SU-DHL-6 (cell line): ENCODE results near the gene VSTM2L.

ENCODE experiments used
- H2AFZ ChIP-seq: fragments of 200-600 bp; sonication (generic); 2 replicates; pipeline ENCODE4 v1.6.1; 2014; ENCODE audit warnings: low read depth, mild to moderate bottlenecking, moderate library complexity, mixed read lengths, antibody characterized with exemption, low read length; ENCODE audit not compliant: severe bottlenecking
- H3F3A ChIP-seq: fragments of 200-600 bp; shearing (Covaris generic); 2 replicates; pipeline ENCODE4 v1.6.0; 2016; ENCODE audit warnings: antibody characterized with exemption, mild to moderate bottlenecking; ENCODE audit not compliant: insufficient read depth
- H3K27ac ChIP-seq: fragments of 200-600 bp; sonication (generic); 2 replicates; pipeline ENCODE4 v1.5.1; 2016; ENCODE audit warnings: low read depth, mild to moderate bottlenecking, low read length, moderate library complexity, mixed read lengths
- H3K27me3 ChIP-seq: fragments of 200-600 bp; sonication (generic), shearing (Covaris generic); 2 replicates; pipeline ENCODE4 v1.6.0; 2014; ENCODE audit warnings: mild to moderate bottlenecking, low read length
- H3K36me3 ChIP-seq: fragments of 200-600 bp; sonication (generic); 2 replicates; pipeline ENCODE4 v1.6.1; 2014; ENCODE audit warnings: mild to moderate bottlenecking, low read length, mixed read lengths
- H3K4me2 ChIP-seq: fragments of 300-600, 200-600 bp; shearing (Covaris generic), sonication (generic); 2 replicates; pipeline ENCODE4 v1.6.0; 2014; ENCODE audit warnings: low read length, low read depth, mild to moderate bottlenecking; ENCODE audit not compliant: poor library complexity, severe bottlenecking
- H3K4me3 ChIP-seq: fragments of 200-600 bp; sonication (generic); 2 replicates; pipeline ENCODE4 v1.5.1; 2014; ENCODE audit warnings: antibody characterized with exemption, low read length, mild to moderate bottlenecking, mixed read lengths; ENCODE audit not compliant: insufficient read depth, poor library complexity, severe bottlenecking
- H3K79me2 ChIP-seq: fragments of 200-600 bp; sonication (generic); 2 replicates; pipeline ENCODE4 v1.6.1; 2014; ENCODE audit warnings: mild to moderate bottlenecking, low read length, moderate library complexity; ENCODE audit not compliant: insufficient read depth
- H3K9ac ChIP-seq: fragments of 200-600 bp; sonication (generic); 2 replicates; pipeline ENCODE4 v1.7.0; 2014; ENCODE audit warnings: mild to moderate bottlenecking, low read length
- H3K9me2 ChIP-seq: fragments of 200-600 bp; sonication (generic); replicated peaks from 2 replicates; pipeline ENCODE4 v1.6.1; 2014; ENCODE audit warnings: low read length; ENCODE audit not compliant: insufficient read depth
- H3K9me3 ChIP-seq: fragments of 200-600 bp; sonication (generic); 2 replicates; pipeline ENCODE4 v1.6.1; 2014; ENCODE audit warnings: low read length, mixed read lengths; ENCODE audit not compliant: insufficient read depth
- H4K20me1 ChIP-seq: fragments of 200-600 bp; sonication (generic); 2 replicates; pipeline ENCODE4 v1.6.1; 2014; ENCODE audit warnings: low read depth, mild to moderate bottlenecking, antibody characterized with exemption, low read length, moderate library complexity, mixed read lengths
- CTCF ChIP-seq: fragments of 200-600 bp; sonication (generic); IDR thresholded peaks from one replicate; pipeline ENCODE4 v1.5.1; 2017; ENCODE audit warnings: antibody characterized with exemption, mild to moderate bottlenecking, low read length, moderate library complexity; ENCODE audit not compliant: insufficient read depth, poor library complexity, severe bottlenecking
- EZH2phosphoT487 ChIP-seq: fragments of 200-600 bp; sonication (generic), shearing (Covaris generic); conservative IDR thresholded peaks from 2 replicates; pipeline ENCODE4 v1.6.1; 2018; ENCODE audit warnings: mild to moderate bottlenecking, antibody characterized with exemption, low read length, moderate library complexity, mixed read lengths

VSTM2L gene

GRCh38 chr20:37940858-37941257 lies 37.9 kb downstream of the VSTM2L start:
- no peaks in the 10 kb centered on the region for H3K9me3 ChIP-seq
- H3K9me2 ChIP-seq, result no peaks in the 10 kb centered on the region
- H3K4me2 ChIP-seq, result no peak overlapping the region
- H3K27ac ChIP-seq, result no peak overlapping the region
- no peak overlapping the region for H3K4me3 ChIP-seq
- H3K27me3 ChIP-seq, result no peaks in the 10 kb centered on the region
- TF ChIP-seq CTCF, result no peak
- TF ChIP-seq EZH2phosphoT487, result no peak
- H3K79me2 ChIP-seq, result no peaks in the 10 kb centered on the region
- no peaks in the 10 kb centered on the region for H3F3A ChIP-seq
- H4K20me1 ChIP-seq, result no peaks in the 10 kb centered on the region
- H3K9ac ChIP-seq, result no peak overlapping the region
- H2AFZ ChIP-seq, result no peak overlapping the region
- no peaks in the 10 kb centered on the region for H3K36me3 ChIP-seq

GRCh38 chr20:37941332-37941731 lies 38.4 kb downstream of the VSTM2L start:
- Histone ChIP-seq H3K4me2 (no peak overlapping the region), H3K27me3 (no peaks in the 10 kb centered on the region), H3K36me3 (no peaks in the 10 kb centered on the region), H3K9me2 (no peaks in the 10 kb centered on the region), H3K27ac (no peak overlapping the region), H3K9ac (no peak overlapping the region), H3K79me2 (no peaks in the 10 kb centered on the region), H3F3A (no peaks in the 10 kb centered on the region), H3K9me3 (no peaks in the 10 kb centered on the region), H4K20me1 (no peaks in the 10 kb centered on the region), H3K4me3 (no peak overlapping the region), H2AFZ (no peak overlapping the region)
- no peak for TF ChIP-seq EZH2phosphoT487
- TF ChIP-seq CTCF, result no peak

- Histone ChIP-seq H3K36me3 (no peaks in the 10 kb centered on the region), H3K27me3 (no peaks in the 10 kb centered on the region), H3K9ac (no peak overlapping the region), H3K9me3 (no peaks in the 10 kb centered on the region), H4K20me1 (no peaks in the 10 kb centered on the region), H3K79me2 (no peaks in the 10 kb centered on the region), H3K27ac (no peak overlapping the region), H3K4me2 (no peak overlapping the region), H3F3A (no peaks in the 10 kb centered on the region), H2AFZ (no peak overlapping the region), H3K9me2 (no peaks in the 10 kb centered on the region), H3K4me3 (no peak overlapping the region)
- TF ChIP-seq EZH2phosphoT487, result no peak
- TF ChIP-seq CTCF, result no peak
Observed at GRCh38 chr20:37941992-37942391, 39.1 kb downstream of the VSTM2L start.
